Nephron (organoid): Measurements from ENCODE around the gene DESI1.
A peak's percentile ranks its signal among the peaks of the same experiment; 100 is the strongest.
"Not testable (repeated sequence)": the region's sequence is repeated elsewhere in the genome, so short reads cannot be mapped to it uniquely, and the experiment has no call there.

Source experiments
- H3K27ac Mint-ChIP-seq, 3 experiments: 2 replicates each; pipeline ENCODE4 v1.8.0; 2020; ENCODE audit warnings: mixed read lengths in 3 of 3, mild to moderate bottlenecking in 2 of 3, moderate library complexity in 1 of 3
- H3K27me3 Mint-ChIP-seq: 2 replicates; pipeline ENCODE4 v1.8.0; 2021; ENCODE audit warnings: low read depth, mild to moderate bottlenecking, moderate library complexity, mixed read lengths
- H3K36me3 Mint-ChIP-seq: 2 replicates; pipeline ENCODE4 v1.8.0; 2020; ENCODE audit warnings: low read depth, mixed read lengths
- H3K4me1 Mint-ChIP-seq: 2 replicates; pipeline ENCODE4 v1.8.0; 2020; ENCODE audit warnings: mixed read lengths
- H3K4me3 Mint-ChIP-seq, 3 experiments: 2 replicates each; pipeline ENCODE4 v1.8.0; 2020; ENCODE audit warnings: mild to moderate bottlenecking in 3 of 3, mixed read lengths in 3 of 3, moderate library complexity in 2 of 3
- H3K9me3 Mint-ChIP-seq: 2 replicates; pipeline ENCODE4 v1.8.0; 2020; ENCODE audit warnings: mixed read lengths
- CTCF ChIP-seq, 3 experiments: fragments of 200-600 bp; sonication (generic); IDR thresholded peaks; one replicate each; pipeline ENCODE4 v1.5.0; 2021; ENCODE audit warnings: antibody characterized with exemption in 3 of 3; ENCODE audit not compliant: unreplicated experiment in 3 of 3

Gene DESI1

DNA sequence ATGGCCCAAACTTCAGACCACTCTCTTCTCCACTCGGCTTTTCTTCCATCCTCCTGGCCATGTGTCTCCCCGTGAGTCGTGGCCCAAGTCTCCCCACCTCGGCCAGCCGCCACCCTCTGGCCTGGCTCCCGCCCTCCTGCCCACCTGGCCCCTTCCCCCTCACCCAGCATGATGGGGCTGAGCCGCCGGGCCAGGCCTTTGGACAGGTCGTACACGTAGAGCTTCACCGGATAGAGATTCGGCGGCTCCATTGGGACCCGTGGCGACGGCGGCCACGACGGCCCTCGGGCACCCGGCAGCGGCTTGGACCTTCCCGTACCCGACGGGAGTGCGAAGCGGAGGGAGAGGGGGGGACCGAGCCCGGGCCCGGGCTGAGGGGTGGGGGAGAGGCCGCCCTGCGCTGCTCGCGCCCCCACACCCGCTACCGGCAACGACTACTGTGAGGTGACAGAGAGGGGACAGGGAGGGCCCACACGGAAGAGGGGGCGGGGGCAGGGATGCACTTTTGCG is at the start of gene DESI1:
DESI1 (minus strand) TSS at position 455 of the 510 bp plus-strand sequence; CDS start at position 251, 204 bp downstream.
- peak within 1 kb of the TSS; percentile 95 to 99 (median 96) for H3K27ac Mint-ChIP-seq
- no peaks in the 10 kb centered on the region for H3K9me3 Mint-ChIP-seq
- no peak for TF ChIP-seq CTCF (IDR thresholded peaks at IDR 0.05; ENCODE audit: unreplicated experiment in 3 of 3)
- peak within 1 kb of the TSS; percentile 95 to 98 (median 96) for H3K4me3 Mint-ChIP-seq
- H3K27me3 Mint-ChIP-seq: no peaks in the 10 kb centered on the region
- peaks cover 28% of the 10 kb centered on the region for H3K36me3 Mint-ChIP-seq
- peaks cover 28% of the 10 kb centered on the region for H3K4me1 Mint-ChIP-seq

DNA sequence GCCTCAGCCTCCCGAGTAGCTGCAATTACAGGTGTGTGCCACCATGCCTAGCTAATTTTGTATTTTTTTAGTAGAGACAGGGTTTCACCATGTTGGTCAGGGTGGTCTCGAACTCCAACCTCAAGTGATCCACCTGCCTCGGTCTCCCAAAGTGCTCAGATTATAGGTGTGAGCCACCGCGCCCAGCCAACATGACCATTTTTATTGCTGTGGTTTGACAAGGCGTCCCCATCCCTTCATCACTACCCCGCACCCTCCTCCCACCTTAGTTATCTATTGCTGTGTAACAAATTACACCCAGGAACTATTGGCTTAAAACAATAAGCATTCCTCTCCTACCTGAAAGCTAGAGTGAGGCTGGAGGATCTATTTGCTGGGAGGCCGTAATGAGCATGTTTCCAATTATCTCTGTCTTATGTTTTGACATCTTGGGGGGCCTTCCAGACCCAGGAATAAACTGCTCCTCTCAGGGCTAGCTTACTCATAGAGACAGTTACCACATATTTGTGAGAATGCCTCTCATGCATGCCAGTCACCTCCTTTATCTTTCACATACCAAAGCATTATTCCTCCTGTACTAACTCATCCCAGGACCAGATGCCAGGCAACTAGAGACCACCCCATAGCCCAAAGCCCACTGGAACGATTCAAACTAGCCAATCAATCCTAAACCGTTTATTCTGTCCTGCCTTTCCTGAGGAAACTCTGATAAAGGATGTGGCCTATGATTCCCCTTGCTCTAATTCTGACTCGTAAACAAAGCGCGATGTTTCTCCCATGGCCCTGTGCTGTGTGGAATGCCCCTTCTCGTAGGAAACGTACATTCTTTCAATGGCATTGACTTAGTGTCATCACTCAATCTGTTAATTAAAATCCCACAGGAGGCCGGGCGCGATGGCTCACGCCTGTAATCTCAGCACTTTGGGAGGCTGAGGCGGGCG is 48.4 kb upstream of the DESI1 start:
- TF ChIP-seq CTCF (IDR thresholded peaks at IDR 0.05; ENCODE audit: unreplicated experiment in 3 of 3): no peak
- no peak overlapping the region for H3K4me3 Mint-ChIP-seq
- H3K9me3 Mint-ChIP-seq: no peaks in the 10 kb centered on the region
- H3K36me3 Mint-ChIP-seq: peaks cover 21% of the 10 kb centered on the region
- no peaks in the 10 kb centered on the region for H3K27me3 Mint-ChIP-seq
- H3K27ac Mint-ChIP-seq: peak overlapping the region; percentile 31 to 72 (median 57)
- peaks cover 8% of the 10 kb centered on the region for H3K4me1 Mint-ChIP-seq

DNA sequence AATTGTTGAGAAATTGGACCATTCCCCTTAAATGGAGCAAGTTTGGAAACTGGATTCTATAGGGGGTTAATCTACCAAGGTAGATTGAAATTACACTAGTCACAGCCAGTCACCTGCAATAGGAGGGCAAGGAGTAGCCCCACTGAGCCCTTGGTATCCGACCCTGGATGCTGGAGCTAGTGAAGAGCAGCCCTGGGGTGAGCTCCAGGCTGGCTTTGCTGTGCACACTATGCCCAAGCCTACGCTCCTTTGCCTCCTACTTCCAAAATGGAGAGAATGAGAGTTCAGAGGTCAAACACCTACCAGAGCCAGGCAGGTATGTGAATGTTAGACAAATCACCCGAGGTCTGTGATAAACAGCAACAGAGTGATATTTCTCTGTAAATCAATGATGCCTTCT is 44.1 kb upstream of the DESI1 start:
- no peak for TF ChIP-seq CTCF (IDR thresholded peaks at IDR 0.05; ENCODE audit: unreplicated experiment in 3 of 3)
- Mint-ChIP-seq H3K4me3 (no peak overlapping the region), H3K27ac (no peak overlapping the region), H3K36me3 (peaks cover 40% of the 10 kb centered on the region), H3K4me1 (peaks cover 8% of the 10 kb centered on the region), H3K27me3 (no peaks in the 10 kb centered on the region), H3K9me3 (no peaks in the 10 kb centered on the region)

DNA sequence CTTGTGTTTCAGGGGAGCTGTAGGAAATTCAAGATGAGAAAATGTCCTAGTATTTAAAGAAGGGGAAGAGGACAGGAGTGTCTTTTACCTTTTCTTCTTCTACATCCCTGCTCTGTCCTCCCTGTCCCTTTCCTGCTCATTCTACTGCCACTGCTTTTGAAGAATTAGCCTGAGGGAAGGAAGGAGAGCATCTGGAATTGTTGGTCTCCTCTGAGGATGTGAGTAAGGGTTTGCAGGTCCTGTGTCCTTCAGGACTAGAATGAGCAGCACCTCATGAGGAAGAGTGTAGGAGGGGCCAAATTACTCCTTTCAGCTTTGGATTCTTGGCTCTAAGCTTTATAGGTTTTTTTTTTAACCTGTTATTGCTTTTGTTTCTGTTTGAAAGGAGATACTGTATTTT is 43.6 kb upstream of the DESI1 start:
- Mint-ChIP-seq H3K9me3 (no peaks in the 10 kb centered on the region), H3K27me3 (no peaks in the 10 kb centered on the region), H3K36me3 (peaks cover 43% of the 10 kb centered on the region), H3K4me3 (no peak overlapping the region), H3K27ac (no peak overlapping the region), H3K4me1 (peaks cover 8% of the 10 kb centered on the region)
- TF ChIP-seq CTCF (IDR thresholded peaks at IDR 0.05; ENCODE audit: unreplicated experiment in 3 of 3): no peak

- H3K27me3 Mint-ChIP-seq, H3K9me3 Mint-ChIP-seq, H3K27ac Mint-ChIP-seq, H3K4me3 Mint-ChIP-seq, H3K4me1 Mint-ChIP-seq: not testable (repeated sequence)
- peaks cover 50% of the 10 kb centered on the region for H3K36me3 Mint-ChIP-seq
These were observed 42.8 kb upstream of the DESI1 start for GRCh38 chr22:41663594-41663993.

DNA sequence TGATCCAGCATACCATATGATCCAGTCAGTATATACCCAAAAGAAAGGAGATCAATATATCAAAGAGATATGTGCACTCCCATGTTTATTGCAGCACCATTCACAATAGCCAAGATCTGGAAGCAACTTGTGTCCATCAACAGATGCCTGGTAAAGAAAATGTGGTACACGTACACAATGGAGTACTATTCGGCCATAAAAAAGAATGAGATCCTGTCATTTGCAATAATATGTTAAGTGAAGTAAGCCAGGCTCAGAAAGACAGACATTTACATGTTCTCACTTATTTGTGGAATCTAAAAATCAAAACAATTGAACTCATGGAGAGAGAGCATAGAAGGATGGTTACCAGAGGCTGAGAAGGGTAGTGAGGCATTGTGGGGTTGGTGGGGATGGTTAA is 40.9 kb upstream of the DESI1 start:
- H3K27me3 Mint-ChIP-seq: no peaks in the 10 kb centered on the region
- H3K4me1 Mint-ChIP-seq: peaks cover 2% of the 10 kb centered on the region
- H3K4me3 Mint-ChIP-seq: no peak overlapping the region
- no peak overlapping the region for H3K27ac Mint-ChIP-seq
- no peak for TF ChIP-seq CTCF (IDR thresholded peaks at IDR 0.05; ENCODE audit: unreplicated experiment in 3 of 3)
- no peaks in the 10 kb centered on the region for H3K9me3 Mint-ChIP-seq
- peaks cover 65% of the 10 kb centered on the region for H3K36me3 Mint-ChIP-seq
